K562 (cell line): Measurements from ENCODE around the gene NR1H3. TPM values are rescaled to one million over a fixed set of nuclear protein-coding genes. Genes with fewer than 3 reads are reported as not detected.

Source experiments
- CBX3 ChIP-seq, 2 experiments: IDR thresholded peaks; 1 replicate in 1 of 2; 2 replicates in 1 of 2; pipeline ENCODE4 v1.6.1; 2012; ENCODE audit warnings: inconsistent platforms in 2 of 2, low read length in 2 of 2, borderline replicate concordance in 1 of 2, control low read depth in 1 of 2
- CREB1 ChIP-seq, 2 experiments: sonication (generic) in 1 of 2; formaldehyde crosslinking in 1 of 2; IDR thresholded peaks; 2 replicates each; pipeline versions ENCODE4 v1.6.1 to v1.8.0; 2012 to 2022; ENCODE audit warnings: inconsistent platforms in 1 of 2, mild to moderate bottlenecking in 1 of 2, missing genetic modification reagents in 1 of 2, moderate library complexity in 1 of 2
- CREM ChIP-seq: IDR thresholded peaks from 2 replicates; pipeline ENCODE4 v1.6.1; 2014; ENCODE audit warnings: antibody characterized with exemption, low read depth
- CXXC5 ChIP-seq: fragments of 250-450 bp; sonication (Bioruptor Pico); IDR thresholded peaks from 2 replicates; pipeline ENCODE4 v1.8.0; 2022; ENCODE audit warnings: inconsistent platforms, mild to moderate bottlenecking, moderate library complexity
- DMBX1 ChIP-seq: fragments of 250-450 bp; sonication (Bioruptor Pico); IDR thresholded peaks from 2 replicates; pipeline ENCODE4 v1.8.0; 2022; ENCODE audit warnings: inconsistent platforms, mild to moderate bottlenecking, moderate library complexity, borderline replicate concordance
- E2F6 ChIP-seq, 2 experiments: IDR thresholded peaks; 2 replicates each; pipeline ENCODE4 v1.6.1; 2011; ENCODE audit warnings: borderline replicate concordance in 1 of 2, control low read depth in 1 of 2, low read depth in 1 of 2, low read length in 1 of 2, mild to moderate bottlenecking in 1 of 2, mixed read lengths in 1 of 2, moderate library complexity in 1 of 2; ENCODE audit not compliant: insufficient read depth in 1 of 2, insufficient read length in 1 of 2, poor library complexity in 1 of 2, severe bottlenecking in 1 of 2; ENCODE audit errors: extremely low read depth in 1 of 2
- ERF ChIP-seq: fragments of 450-650 bp; formaldehyde crosslinking; IDR thresholded peaks from 2 replicates; pipeline ENCODE4 v1.4.0; 2020; ENCODE audit warnings: mild to moderate bottlenecking, mixed read lengths
- ESRRB ChIP-seq: fragments of 250-450 bp; sonication (Bioruptor Pico); IDR thresholded peaks from 2 replicates; pipeline ENCODE4 v1.5.0; 2020; ENCODE audit warnings: mild to moderate bottlenecking, moderate library complexity, borderline replicate concordance
- ETV5 ChIP-seq: sonication (generic); formaldehyde crosslinking; IDR thresholded peaks from 2 replicates; pipeline ENCODE4 v1.4.0; 2020; ENCODE audit warnings: low read depth, mild to moderate bottlenecking, missing genetic modification reagents
- FUS ChIP-seq: fragments of 200-400 bp; formaldehyde crosslinking; optimal IDR thresholded peaks from 2 replicates; pipeline ENCODE3; 2017; ENCODE audit warnings: low read depth, low read length
- HCFC1 ChIP-seq: IDR thresholded peaks from 2 replicates; pipeline ENCODE4 v1.6.1; 2012; ENCODE audit warnings: low read depth, low read length, improper control_type of control experiment
- HMG20B ChIP-seq: fragments of 250-450 bp; sonication (Bioruptor Pico); IDR thresholded peaks from 2 replicates; pipeline ENCODE4 v1.5.0; 2021; ENCODE audit warnings: mild to moderate bottlenecking
- HOXB6 ChIP-seq: fragments of 250-450 bp; sonication (Bioruptor Pico); IDR thresholded peaks from 2 replicates; pipeline ENCODE4 v1.5.1; 2022; ENCODE audit warnings: mild to moderate bottlenecking, borderline replicate concordance
- NCOR1 ChIP-seq: fragments of 450-650 bp; IDR thresholded peaks from 2 replicates; pipeline ENCODE4 v1.6.1; 2016; ENCODE audit warnings: mild to moderate bottlenecking, moderate library complexity
- NFYB ChIP-seq: IDR thresholded peaks from 2 replicates; pipeline ENCODE4 v1.6.1; 2011; ENCODE audit warnings: mild to moderate bottlenecking, moderate library complexity; ENCODE audit not compliant: insufficient read length; ENCODE audit errors: extremely low read depth
- NONO ChIP-seq, 2 experiments: fragments of 200-400 bp in 1 of 2; fragments of 450-650 bp in 1 of 2; formaldehyde crosslinking in 1 of 2; IDR thresholded peaks; 2 replicates each; pipeline ENCODE4 v1.6.1; 2017; ENCODE audit warnings: low read depth in 2 of 2, mild to moderate bottlenecking in 2 of 2, moderate library complexity in 2 of 2, low read length in 1 of 2
- POLR3A ChIP-seq: IDR thresholded peaks from 2 replicates; pipeline ENCODE4 v1.6.1; 2011; ENCODE audit warnings: borderline replicate concordance, mild to moderate bottlenecking, moderate library complexity; ENCODE audit not compliant: insufficient read length, insufficient read depth; ENCODE audit errors: extremely low read depth
- PTTG1 ChIP-seq: fragments of 450-650 bp; IDR thresholded peaks from 2 replicates; pipeline ENCODE4 v1.6.1; 2016; ENCODE audit warnings: low read depth, mild to moderate bottlenecking, missing genetic modification characterization, missing compliant biosample characterization
- SAFB2 ChIP-seq: fragments of 200-400 bp; formaldehyde crosslinking; IDR thresholded peaks from 2 replicates; pipeline ENCODE4 v1.6.1; 2018; ENCODE audit warnings: borderline replicate concordance, low read length, low read depth, moderate library complexity; ENCODE audit not compliant: severe bottlenecking
- TBP ChIP-seq: optimal IDR thresholded peaks from 2 replicates; pipeline ENCODE3; 2011; ENCODE audit warnings: low read depth, low read length, improper control_type of control experiment
- ZNF23 ChIP-seq: fragments of 250-450 bp; sonication (Bioruptor Pico); IDR thresholded peaks from 2 replicates; pipeline ENCODE4 v1.4.0; 2020; ENCODE audit warnings: mild to moderate bottlenecking
- ZNF253 ChIP-seq: fragments of 250-450 bp; sonication (Bioruptor Pico); conservative IDR thresholded peaks from 2 replicates; pipeline ENCODE4 v1.6.1; 2021; ENCODE audit warnings: mild to moderate bottlenecking
- ZNF324 ChIP-seq: fragments of 250-450 bp; sonication (Bioruptor Pico); IDR thresholded peaks from 2 replicates; pipeline ENCODE4 v1.4.0; 2020; ENCODE audit warnings: mild to moderate bottlenecking
- ZNF551 ChIP-seq: fragments of 250-450 bp; sonication (Bioruptor Pico); IDR thresholded peaks from 2 replicates; pipeline ENCODE4 v1.5.0; 2021; ENCODE audit warnings: mild to moderate bottlenecking, moderate library complexity
- ZNF780A ChIP-seq: fragments of 250-450 bp; sonication (Bioruptor Pico); IDR thresholded peaks from 2 replicates; pipeline ENCODE4 v1.5.0; 2021; ENCODE audit warnings: mild to moderate bottlenecking
- polyA plus RNA-seq, 8 experiments: library from polyadenylated mRNA; depleted of rRNA in 4 of 8; stranded (reverse) in 5 of 8; unstranded in 3 of 8; fragments of >200 nt; fragmentation: Nextera tagmentation in 2 of 8; fragmentation: Illumina TruSeq in 1 of 8; extraction: Ambion mirVana in 2 of 8; extraction: Trizol in 1 of 8; gene quantifications; 2 replicates each; pipeline versions ENCODE4 v1.2.1 to v1.2.3, GENCODE V29; 2011 to 2014; ENCODE audit warnings: inconsistent platforms in 1 of 8, missing spikeins in 1 of 8
- total RNA-seq, 7 experiments: library from RNA; depleted of rRNA in 6 of 7; stranded (reverse); fragments of >200 nt in 6 of 7; fragmentation: Illumina TruSeq in 2 of 7; extraction: Trizol in 2 of 7; gene quantifications; 2 replicates each; pipeline versions ENCODE4 v1.2.1 to v1.2.3, GENCODE V29; 2011 to 2021; ENCODE audit warnings: low replicate concordance in 1 of 7
- TF ChIP-seq, protein P1 (sequence below): fragments of 450-650 bp; IDR thresholded peaks from 2 replicates; pipeline ENCODE4 v1.6.1; 2017; ENCODE audit warnings: antibody characterized with exemption, mild to moderate bottlenecking

Gene NR1H3
- total and polyA plus RNA-seq, 9 of the 15 experiments (the other 6 are each of a cell fraction or from before 2014, with no cell fraction given): 8.2 to 26.0 (median 11.9) TPM

- no peak for TF ChIP-seq HOXB6
- TF ChIP-seq HMG20B (CRISPR knock-in tag): no peak
- TF ChIP-seq ZNF253 (CRISPR knock-in tag): no peak
- TF ChIP-seq E2F6 (IDR thresholded peaks at IDR 0.05; ENCODE audit: borderline replicate concordance in 1 of 2, extremely low read depth in 1 of 2, insufficient read depth in 1 of 2, insufficient read length in 1 of 2, low read depth in 1 of 2, low read length in 1 of 2, poor library complexity in 1 of 2, severe bottlenecking in 1 of 2): peak in 1 of 2 experiments; percentile 13
- TF ChIP-seq DMBX1 (CRISPR knock-in tag): peak; percentile 79; the same call in 1 of the 2 replicates
- TF ChIP-seq NFYB: no peak
- TF ChIP-seq ETV5: no peak
- TF ChIP-seq NONO (IDR thresholded peaks at IDR 0.05; ENCODE audit: low read depth in 2 of 2, low read length in 1 of 2): no peak
- TF ChIP-seq FUS: no peak
- peak; percentile 83 for TF ChIP-seq ZNF324 (CRISPR knock-in tag)
- TF ChIP-seq TBP: no peak
- TF ChIP-seq NCOR1: no peak
- no peak for TF ChIP-seq ZNF551 (CRISPR knock-in tag)
- TF ChIP-seq CXXC5 (CRISPR knock-in tag): peak; percentile 23; the same call in 1 of the 2 replicates
- TF ChIP-seq CREB1 (IDR thresholded peaks at IDR 0.05): no peak
- no peak for TF ChIP-seq CREB1 (CRISPR knock-in tag; IDR thresholded peaks at IDR 0.05)
- TF ChIP-seq, protein P1, sequence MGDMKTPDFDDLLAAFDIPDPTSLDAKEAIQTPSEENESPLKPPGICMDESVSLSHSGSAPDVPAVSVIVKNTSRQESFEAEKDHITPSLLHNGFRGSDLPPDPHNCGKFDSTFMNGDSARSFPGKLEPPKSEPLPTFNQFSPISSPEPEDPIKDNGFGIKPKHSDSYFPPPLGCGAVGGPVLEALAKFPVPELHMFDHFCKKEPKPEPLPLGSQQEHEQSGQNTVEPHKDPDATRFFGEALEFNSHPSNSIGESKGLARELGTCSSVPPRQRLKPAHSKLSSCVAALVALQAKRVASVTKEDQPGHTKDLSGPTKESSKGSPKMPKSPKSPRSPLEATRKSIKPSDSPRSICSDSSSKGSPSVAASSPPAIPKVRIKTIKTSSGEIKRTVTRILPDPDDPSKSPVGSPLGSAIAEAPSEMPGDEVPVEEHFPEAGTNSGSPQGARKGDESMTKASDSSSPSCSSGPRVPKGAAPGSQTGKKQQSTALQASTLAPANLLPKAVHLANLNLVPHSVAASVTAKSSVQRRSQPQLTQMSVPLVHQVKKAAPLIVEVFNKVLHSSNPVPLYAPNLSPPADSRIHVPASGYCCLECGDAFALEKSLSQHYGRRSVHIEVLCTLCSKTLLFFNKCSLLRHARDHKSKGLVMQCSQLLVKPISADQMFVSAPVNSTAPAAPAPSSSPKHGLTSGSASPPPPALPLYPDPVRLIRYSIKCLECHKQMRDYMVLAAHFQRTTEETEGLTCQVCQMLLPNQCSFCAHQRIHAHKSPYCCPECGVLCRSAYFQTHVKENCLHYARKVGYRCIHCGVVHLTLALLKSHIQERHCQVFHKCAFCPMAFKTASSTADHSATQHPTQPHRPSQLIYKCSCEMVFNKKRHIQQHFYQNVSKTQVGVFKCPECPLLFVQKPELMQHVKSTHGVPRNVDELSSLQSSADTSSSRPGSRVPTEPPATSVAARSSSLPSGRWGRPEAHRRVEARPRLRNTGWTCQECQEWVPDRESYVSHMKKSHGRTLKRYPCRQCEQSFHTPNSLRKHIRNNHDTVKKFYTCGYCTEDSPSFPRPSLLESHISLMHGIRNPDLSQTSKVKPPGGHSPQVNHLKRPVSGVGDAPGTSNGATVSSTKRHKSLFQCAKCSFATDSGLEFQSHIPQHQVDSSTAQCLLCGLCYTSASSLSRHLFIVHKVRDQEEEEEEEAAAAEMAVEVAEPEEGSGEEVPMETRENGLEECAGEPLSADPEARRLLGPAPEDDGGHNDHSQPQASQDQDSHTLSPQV: peak; percentile 67
- no peak for TF ChIP-seq ESRRB
- no peak for TF ChIP-seq HCFC1
- TF ChIP-seq POLR3A: no peak
- no peak for TF ChIP-seq ZNF780A (CRISPR knock-in tag)
- no peak for TF ChIP-seq ZNF23 (CRISPR knock-in tag)
- TF ChIP-seq SAFB2: no peak
- TF ChIP-seq CBX3 (IDR thresholded peaks at IDR 0.05; ENCODE audit: borderline replicate concordance in 1 of 2, low read length in 2 of 2): no peak
- no peak for TF ChIP-seq ERF
- TF ChIP-seq PTTG1 (tag): no peak
- no peak for TF ChIP-seq CREM
These were observed 6.3 kb downstream of the NR1H3 start (continued) for GRCh38 chr11:47264119-47264518.
